ENCODE results near the gene DOC2B. TPM values are rescaled to one million over a fixed set of nuclear protein-coding genes. Genes with fewer than 3 reads are reported as not detected.

DOC2B gene
- total RNA-seq, 2 experiments from 2014 or later, result 0.08 to 0.34 TPM

GRCh38 chr17:149897-150584 is 31.4 kb downstream of the DOC2B start:
- Mint-ChIP-seq H3K36me3 (ENCODE audit: low read depth) (no peaks in the 10 kb centered on the region), H3K27ac (no peak overlapping the region), H3K27me3 (no peaks in the 10 kb centered on the region), H3K4me1 (ENCODE audit: low read depth) (no peaks in the 10 kb centered on the region), H3K4me3 (no peak overlapping the region), H3K9me3 (no peaks in the 10 kb centered on the region)
- Histone ChIP-seq H3K4me3 (ENCODE audit: low read length) (no peak overlapping the region), H3K4me1 (ENCODE audit: insufficient read depth, low read length) (no peaks in the 10 kb centered on the region), H3K36me3 (ENCODE audit: insufficient read depth, low read length) (no peaks in the 10 kb centered on the region), H3K27me3 (ENCODE audit: control insufficient read depth in 1 of 2, insufficient read depth in 2 of 2, low read length in 2 of 2) (peaks cover 0 to 5% of the 10 kb centered on the region in 2 experiments), H3K9me3 (ENCODE audit: control insufficient read depth in 1 of 2, insufficient read depth in 1 of 2, low read length in 2 of 2) (no peaks in the 10 kb centered on the region), H3K27ac (ENCODE audit: low read depth in 1 of 2, low read length in 2 of 2) (no peak overlapping the region)
- no peak for TF ChIP-seq CTCF (IDR thresholded peaks at IDR 0.05)
- ATAC-seq (ENCODE audit: poor library complexity) (no peak), DNase-seq (no peak)
- POLR2A ChIA-PET, result no interaction called here
- CTCF ChIA-PET, result interaction anchor here (1.2 kb wide), 1 partner anchor 831 kb away, joined by 3 read pairs; no protein-coding TSS in a partner anchor
- intact Hi-C loops (cut with DNase I, micrococcal nuclease), result no loop called here

- Mint-ChIP-seq H3K36me3 (ENCODE audit: low read depth) (no peaks in the 10 kb centered on the region), H3K4me3 (no peak overlapping the region), H3K4me1 (ENCODE audit: low read depth) (no peaks in the 10 kb centered on the region), H3K27ac (no peak overlapping the region), H3K9me3 (no peaks in the 10 kb centered on the region), H3K27me3 (no peaks in the 10 kb centered on the region)
- TF ChIP-seq CTCF (IDR thresholded peaks at IDR 0.05), result no peak
- Histone ChIP-seq H3K9me3 (ENCODE audit: control insufficient read depth in 1 of 2, insufficient read depth in 1 of 2, low read length in 2 of 2) (no peaks in the 10 kb centered on the region), H3K27ac (ENCODE audit: low read depth in 1 of 2, low read length in 2 of 2) (no peak overlapping the region), H3K4me1 (ENCODE audit: insufficient read depth, low read length) (no peaks in the 10 kb centered on the region), H3K36me3 (ENCODE audit: insufficient read depth, low read length) (no peaks in the 10 kb centered on the region), H3K4me3 (ENCODE audit: low read length) (no peak overlapping the region), H3K27me3 (ENCODE audit: control insufficient read depth in 1 of 2, insufficient read depth in 2 of 2, low read length in 2 of 2) (peaks cover 0 to 5% of the 10 kb centered on the region in 2 experiments)
- intact Hi-C loops (cut with DNase I, micrococcal nuclease), result no loop called here
- DNase-seq (no peak), ATAC-seq (ENCODE audit: poor library complexity) (no peak)
- ChIA-PET CTCF (interaction anchor here (1.2 kb wide), 1 partner anchor 832 kb away, joined by 3 read pairs; no protein-coding TSS in a partner anchor), POLR2A (no interaction called here)
These were observed 32.2 kb downstream of the DOC2B start for GRCh38 chr17:149231-149630.

- Mint-ChIP-seq H3K4me1 (ENCODE audit: low read depth) (no peaks in the 10 kb centered on the region), H3K27me3 (no peaks in the 10 kb centered on the region), H3K36me3 (ENCODE audit: low read depth) (no peaks in the 10 kb centered on the region), H3K27ac (no peak overlapping the region), H3K9me3 (no peaks in the 10 kb centered on the region), H3K4me3 (no peak overlapping the region)
- peak in 1 of 14 experiments; percentile 4 for DNase-seq
- Histone ChIP-seq H3K9me3 (ENCODE audit: control insufficient read depth in 1 of 2, insufficient read depth in 1 of 2, low read length in 2 of 2) (no peaks in the 10 kb centered on the region), H3K27me3 (ENCODE audit: control insufficient read depth in 1 of 2, insufficient read depth in 2 of 2, low read length in 2 of 2) (peaks cover 0 to 5% of the 10 kb centered on the region in 2 experiments), H3K27ac (ENCODE audit: low read depth in 1 of 2, low read length in 2 of 2) (no peak overlapping the region), H3K4me3 (ENCODE audit: low read length) (no peak overlapping the region), H3K36me3 (ENCODE audit: insufficient read depth, low read length) (no peaks in the 10 kb centered on the region), H3K4me1 (ENCODE audit: insufficient read depth, low read length) (peaks cover under 1% of the 10 kb centered on the region)
- ATAC-seq (ENCODE audit: poor library complexity), result no peak
- no peak for TF ChIP-seq CTCF (IDR thresholded peaks at IDR 0.05)
- ChIA-PET POLR2A (no interaction called here), CTCF (no interaction called here)
- intact Hi-C loops (cut with DNase I, micrococcal nuclease), result no loop called here
These were observed 32.7 kb downstream of the DOC2B start for GRCh38 chr17:148757-149156.
